Bronchial epithelial cell (primary cell): ENCODE measurements around the gene ZNF30. TPM values are rescaled to one million over a fixed set of nuclear protein-coding genes. Genes with fewer than 3 reads are reported as not detected.

Experiments
- DNase-seq: peaks from one replicate; pipeline ENCODE4 v3.0.0-alpha.2; 2010; ENCODE audit warnings: low read depth
- FAIRE-seq: peaks from 2 replicates; lab custom pipeline; 2011; peaks lifted over from hg19 to GRCh38; lab: Jason Lieb, UNC
- H3K27me3 ChIP-seq: 2 replicates; pipeline ENCODE4 v1.5.1; 2011; ENCODE audit warnings: low read length; ENCODE audit not compliant: control insufficient read depth, insufficient read depth
- H3K36me3 ChIP-seq: 2 replicates; pipeline ENCODE4 v1.5.1; 2011; ENCODE audit warnings: low read length; ENCODE audit not compliant: control insufficient read depth, insufficient read depth
- H3K4me3 ChIP-seq: 2 replicates; pipeline ENCODE4 v1.5.1; 2011; ENCODE audit warnings: mild to moderate bottlenecking, low read depth, low read length, control low read depth
- total RNA-seq: library from RNA; depleted of rRNA; stranded (reverse); fragments of >200 nt; gene quantifications from 2 replicates; pipeline ENCODE4 v1.2.1, GENCODE V29; 2014
- TF ChIP-seq, protein P1 (sequence below): IDR thresholded peaks from 2 replicates; pipeline ENCODE4 v1.5.1; 2011; ENCODE audit warnings: mild to moderate bottlenecking, moderate library complexity, low read length, control low read depth, inconsistent platforms; ENCODE audit not compliant: insufficient read depth, severe bottlenecking

Gene ZNF30
- 1.5 and 3.7 TPM in 2 replicates for total RNA-seq

DNA sequence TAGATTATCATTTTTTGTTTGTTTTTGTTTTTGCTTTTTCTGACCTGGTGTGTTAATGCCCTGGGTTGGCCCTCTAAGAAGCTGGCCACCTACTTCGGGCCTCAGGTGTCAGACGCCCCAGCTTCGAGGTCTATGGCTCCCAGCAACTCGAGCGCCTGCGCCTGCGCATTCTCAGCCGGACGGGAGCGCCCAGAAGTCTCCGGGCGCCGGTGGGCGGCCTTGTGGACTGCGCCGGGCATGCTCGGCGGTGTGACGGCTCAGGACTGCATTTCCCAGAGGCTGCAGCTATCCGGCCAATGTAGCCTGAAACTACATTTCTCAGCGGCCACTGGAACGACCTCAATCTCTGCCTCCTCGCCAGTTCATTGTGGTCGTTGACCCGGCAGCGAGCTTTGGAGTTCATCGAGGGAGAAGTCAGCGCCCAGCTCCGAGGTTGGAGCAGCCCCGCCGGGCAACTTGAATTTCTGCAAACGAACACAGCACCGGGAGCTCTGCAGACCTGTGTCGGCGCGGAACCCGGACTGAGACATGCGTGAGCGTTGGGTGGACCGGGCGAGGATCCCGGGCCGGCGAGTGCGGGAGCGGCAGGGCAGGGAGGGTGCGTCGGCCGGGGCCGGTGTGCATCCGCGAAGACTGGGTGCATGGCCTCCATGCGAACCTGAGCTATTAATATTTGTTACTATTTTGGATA lies at the start of gene ZNF30:
TSS of gene ZNF30 (plus strand) at position 219 of the 691 bp plus-strand sequence. CDS start 3,045 bp downstream, outside the sequence.
- H3K27me3 ChIP-seq: no peaks in the 10 kb centered on the region
- H3K36me3 ChIP-seq: no peaks in the 10 kb centered on the region
- peak; percentile 73 for DNase-seq
- FAIRE-seq: no peak
- TF ChIP-seq, protein P1, sequence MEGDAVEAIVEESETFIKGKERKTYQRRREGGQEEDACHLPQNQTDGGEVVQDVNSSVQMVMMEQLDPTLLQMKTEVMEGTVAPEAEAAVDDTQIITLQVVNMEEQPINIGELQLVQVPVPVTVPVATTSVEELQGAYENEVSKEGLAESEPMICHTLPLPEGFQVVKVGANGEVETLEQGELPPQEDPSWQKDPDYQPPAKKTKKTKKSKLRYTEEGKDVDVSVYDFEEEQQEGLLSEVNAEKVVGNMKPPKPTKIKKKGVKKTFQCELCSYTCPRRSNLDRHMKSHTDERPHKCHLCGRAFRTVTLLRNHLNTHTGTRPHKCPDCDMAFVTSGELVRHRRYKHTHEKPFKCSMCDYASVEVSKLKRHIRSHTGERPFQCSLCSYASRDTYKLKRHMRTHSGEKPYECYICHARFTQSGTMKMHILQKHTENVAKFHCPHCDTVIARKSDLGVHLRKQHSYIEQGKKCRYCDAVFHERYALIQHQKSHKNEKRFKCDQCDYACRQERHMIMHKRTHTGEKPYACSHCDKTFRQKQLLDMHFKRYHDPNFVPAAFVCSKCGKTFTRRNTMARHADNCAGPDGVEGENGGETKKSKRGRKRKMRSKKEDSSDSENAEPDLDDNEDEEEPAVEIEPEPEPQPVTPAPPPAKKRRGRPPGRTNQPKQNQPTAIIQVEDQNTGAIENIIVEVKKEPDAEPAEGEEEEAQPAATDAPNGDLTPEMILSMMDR: no peak
- peak within 1 kb of the TSS; percentile 49 for H3K4me3 ChIP-seq

DNA sequence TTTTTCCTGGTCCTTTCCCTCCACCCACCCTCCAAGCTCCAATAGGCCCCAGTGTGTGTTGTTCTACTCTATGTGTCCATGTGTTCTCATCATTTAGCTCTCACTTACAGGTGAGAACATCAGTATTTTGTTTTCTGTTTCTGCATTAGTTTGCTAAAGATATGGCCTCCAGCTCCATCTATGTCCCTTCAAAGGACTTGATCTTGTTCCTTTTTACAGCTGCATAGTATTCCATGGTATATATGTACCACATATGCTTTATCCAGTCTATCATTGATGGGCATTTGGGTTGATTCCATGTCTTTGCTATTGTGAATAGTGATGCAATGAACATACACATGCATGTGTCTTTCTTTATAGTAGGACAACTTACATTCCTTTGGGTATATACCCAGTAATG lies 47.1 kb upstream of the ZNF30 start:
- Histone ChIP-seq H3K4me3 (no peak overlapping the region), H3K36me3 (no peaks in the 10 kb centered on the region), H3K27me3 (no peaks in the 10 kb centered on the region)
- TF ChIP-seq, protein P1: no peak
- no peak for DNase-seq
- FAIRE-seq: no peak

DNA sequence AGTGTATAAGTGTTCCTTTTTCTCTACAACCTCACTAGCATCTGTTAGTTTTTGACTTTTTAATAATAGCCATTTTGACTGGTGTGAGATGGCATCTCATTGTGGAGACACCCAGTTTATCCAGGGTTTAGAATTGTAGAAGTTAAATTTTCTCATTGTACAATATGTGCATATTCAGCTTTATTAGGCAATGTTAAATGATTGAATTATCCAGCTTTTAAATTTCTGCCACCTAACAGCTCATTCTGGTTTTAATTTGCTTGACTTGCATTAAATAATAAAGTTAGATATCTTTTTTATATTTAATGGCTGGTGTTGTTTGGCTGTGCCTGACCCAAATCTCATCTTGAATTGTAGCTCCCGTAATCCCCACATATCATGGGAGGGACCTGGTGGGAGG lies 46.7 kb upstream of the ZNF30 start:
- FAIRE-seq (no peak), DNase-seq (no peak)
- H3K4me3 ChIP-seq: no peak overlapping the region
- TF ChIP-seq, protein P1: no peak
- H3K27me3 ChIP-seq: no peaks in the 10 kb centered on the region
- H3K36me3 ChIP-seq: no peaks in the 10 kb centered on the region

DNA sequence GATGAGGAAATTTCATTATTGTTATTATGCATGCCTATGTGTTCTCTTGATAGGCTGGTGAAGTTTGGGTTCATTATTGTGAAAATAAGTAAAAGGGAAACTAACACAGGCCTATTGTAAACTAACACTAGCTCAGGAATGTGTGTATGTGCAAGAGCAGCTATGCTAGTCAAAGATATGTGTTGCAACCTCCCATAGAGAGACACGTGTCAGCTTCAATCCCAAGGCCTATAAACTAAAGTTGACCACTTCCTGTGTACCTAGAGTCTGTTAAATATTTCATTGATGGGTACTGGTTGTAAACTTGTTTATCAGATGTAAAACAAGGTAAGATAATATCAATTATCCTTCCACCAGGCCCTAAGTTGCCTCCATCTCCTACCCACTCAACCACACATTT lies 44.7 kb upstream of the ZNF30 start:
- TF ChIP-seq, protein P1: no peak
- Histone ChIP-seq H3K36me3 (no peaks in the 10 kb centered on the region), H3K27me3 (no peaks in the 10 kb centered on the region), H3K4me3 (no peak overlapping the region)
- no peak for FAIRE-seq
- DNase-seq: peak; percentile 30

DNA sequence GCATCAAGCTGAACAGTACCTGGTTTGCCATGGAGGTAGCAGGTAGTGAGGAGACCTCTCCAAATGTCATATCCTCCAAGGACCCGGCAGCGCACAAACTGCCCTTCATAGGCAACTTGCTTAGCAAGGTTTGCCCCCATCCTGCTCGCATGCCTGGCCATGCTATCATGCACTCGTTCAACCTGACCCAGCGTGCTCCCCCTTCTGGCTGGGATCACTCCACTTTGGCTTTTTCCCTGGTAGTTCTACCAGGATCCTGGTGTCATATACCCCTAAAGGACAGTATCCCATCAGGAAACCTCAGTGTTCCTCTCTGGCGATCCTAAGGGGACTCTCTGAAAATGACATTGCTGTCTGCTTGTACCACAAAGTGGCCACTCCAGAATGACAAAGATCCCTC lies 38.6 kb upstream of the ZNF30 start:
- TF ChIP-seq, protein P1: no peak
- DNase-seq (no peak), FAIRE-seq (no peak)
- Histone ChIP-seq H3K27me3 (no peaks in the 10 kb centered on the region), H3K36me3 (no peaks in the 10 kb centered on the region), H3K4me3 (no peak overlapping the region)

DNA sequence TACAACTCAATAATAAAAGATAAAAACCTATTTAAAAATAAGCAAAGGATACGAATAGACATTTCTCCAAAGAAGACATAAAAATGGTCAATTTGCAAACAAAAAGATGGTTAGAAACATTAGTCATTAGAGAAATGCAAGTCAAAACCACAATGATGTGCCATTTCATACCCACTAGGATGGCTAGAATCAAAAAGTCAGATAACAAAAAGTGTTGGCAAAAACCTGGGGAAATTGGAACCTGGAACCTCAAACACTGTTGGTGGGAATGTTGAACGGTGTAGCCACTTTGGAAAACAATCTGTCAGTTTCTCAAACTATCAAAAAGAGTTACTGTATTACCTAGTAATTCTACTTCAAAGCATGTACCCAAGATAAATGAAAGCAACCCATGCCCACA lies 26.5 kb upstream of the ZNF30 start:
- Histone ChIP-seq H3K27me3 (peaks cover 5% of the 10 kb centered on the region), H3K4me3 (no peak overlapping the region), H3K36me3 (no peaks in the 10 kb centered on the region)
- no peak for FAIRE-seq
- DNase-seq: no peak
- TF ChIP-seq, protein P1: no peak
